ENCODE measurements around the gene CFC1B.
"Not testable (repeated sequence)": the region's sequence is repeated elsewhere in the genome, so short reads cannot be mapped to it uniquely, and the experiment has no call there.

CFC1B gene

DNA sequence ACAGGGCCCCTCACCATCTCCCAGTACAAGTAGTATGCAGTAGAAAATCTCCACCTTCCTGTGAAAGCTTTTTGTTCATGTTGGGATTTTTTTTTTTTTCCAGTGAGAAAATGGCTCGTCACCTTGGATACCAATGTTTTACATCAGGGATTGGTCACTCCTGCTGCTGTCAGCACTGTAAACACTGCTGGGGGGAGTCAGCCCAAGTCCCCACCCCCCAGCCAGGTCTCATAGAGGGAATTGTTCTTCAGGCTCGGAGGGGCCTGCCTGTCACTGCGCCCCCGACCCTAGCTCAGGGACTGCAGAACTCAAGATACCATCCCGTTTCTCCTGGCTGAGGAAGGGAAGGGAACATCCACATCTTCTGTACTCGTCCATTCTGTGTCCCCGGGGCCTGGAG is at the start of gene CFC1B:
Gene CFC1B (plus strand): TSS at position 231 of the 400 bp plus-strand sequence. CDS start 263 bp downstream, outside the sequence.
- not testable (repeated sequence) for DNase-seq (ENCODE audit: low read depth, low spot score)

- DNase-seq (ENCODE audit: low read depth, low spot score): not testable (repeated sequence)
Observed at GRCh38 chr2:130491073-130491472, 29.9 kb upstream of the CFC1B start.

- DNase-seq (ENCODE audit: low read depth, low spot score): not testable (repeated sequence)
Observed at GRCh38 chr2:130509228-130509627, 11.8 kb upstream of the CFC1B start, which contains the start of gene POTEI. Gene POTEI, minus strand, starts transcription at chr2:130509328. Its CDS starts 93 bp downstream, at chr2:130509235.

GRCh38 chr2:130510807-130511746 is 9.9 kb upstream of the CFC1B start:
- not testable (repeated sequence) for DNase-seq (ENCODE audit: low read depth, low spot score)

DNA sequence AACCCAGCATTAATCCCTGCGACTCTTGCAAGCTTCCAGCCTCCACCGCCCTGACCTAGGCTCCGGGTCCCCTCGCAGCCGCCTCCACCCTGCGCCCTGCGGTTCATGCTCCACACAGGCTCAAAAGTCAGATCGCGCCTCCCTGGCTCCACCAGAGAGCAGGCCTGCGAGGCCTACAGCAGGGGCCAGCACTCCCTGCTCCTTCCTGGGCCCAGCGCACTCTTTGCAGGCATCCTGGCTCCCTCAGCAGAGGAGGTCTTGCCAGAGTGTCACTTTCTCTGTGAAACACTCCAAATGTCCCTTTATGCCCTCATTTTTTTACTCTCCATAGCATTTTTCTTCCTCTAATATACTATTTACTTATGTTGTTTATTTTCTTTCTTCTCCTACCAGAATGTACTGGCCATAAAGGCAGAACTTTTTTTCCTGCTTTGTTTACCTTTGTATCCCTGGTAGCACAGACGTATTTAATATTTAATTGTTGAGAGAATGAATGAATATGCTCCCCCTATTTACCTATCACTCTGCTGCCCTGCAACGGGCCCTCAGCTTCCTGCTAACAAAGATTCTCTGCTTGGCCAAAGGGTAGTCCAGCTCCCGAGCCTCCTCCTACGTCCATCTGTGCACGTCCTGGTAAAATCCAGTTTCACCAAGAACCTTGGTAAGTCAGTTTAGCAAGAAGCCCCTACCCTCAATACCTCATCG is 9.1 kb upstream of the CFC1B start:
- not testable (repeated sequence) for DNase-seq (ENCODE audit: low read depth, low spot score)

- DNase-seq (ENCODE audit: low read depth, low spot score): not testable (repeated sequence)
Observed at GRCh38 chr2:130518516-130519106, 2.4 kb upstream of the CFC1B start.

- not testable (repeated sequence) for DNase-seq (ENCODE audit: low read depth, low spot score)
Observed at GRCh38 chr2:130522390-130522789, 1.4 kb downstream of the CFC1B start.

DNA sequence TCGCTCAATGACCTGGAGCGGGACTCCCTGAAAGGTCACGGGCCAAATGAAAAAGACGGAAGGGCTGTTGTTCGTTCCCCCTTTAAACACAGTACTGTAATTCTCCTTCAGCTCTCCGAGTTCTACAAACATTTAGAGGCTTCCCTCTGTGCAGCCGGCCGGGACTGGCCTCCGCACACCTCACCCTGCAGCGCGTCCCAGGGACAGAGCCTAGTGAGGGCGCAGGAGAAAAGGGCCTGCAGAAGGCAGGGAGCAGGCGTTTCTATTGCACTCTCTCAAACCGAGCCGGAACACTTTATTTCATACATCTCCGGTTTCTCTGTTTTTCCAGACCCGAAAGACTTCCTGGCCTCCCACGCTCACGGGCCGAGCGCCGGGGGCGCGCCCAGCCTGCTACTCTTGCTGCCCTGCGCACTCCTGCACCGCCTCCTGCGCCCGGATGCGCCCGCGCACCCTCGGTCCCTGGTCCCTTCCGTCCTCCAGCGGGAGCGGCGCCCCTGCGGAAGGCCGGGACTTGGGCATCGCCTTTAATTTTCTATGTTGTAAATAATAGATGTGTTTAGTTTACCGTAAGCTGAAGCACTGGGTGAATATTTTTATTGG is 6.4 kb downstream of the CFC1B start:
- DNase-seq (ENCODE audit: low read depth, low spot score): not testable (repeated sequence)

GRCh38 chr2:130529545-130529944 is 8.5 kb downstream of the CFC1B start:
- DNase-seq (ENCODE audit: low read depth, low spot score): not testable (repeated sequence)

GRCh38 chr2:130530212-130530611 is 9.2 kb downstream of the CFC1B start:
- DNase-seq (ENCODE audit: low read depth, low spot score): not testable (repeated sequence)

GRCh38 chr2:130531225-130531624 is 10.2 kb downstream of the CFC1B start:
- not testable (repeated sequence) for DNase-seq (ENCODE audit: low read depth, low spot score)

DNA sequence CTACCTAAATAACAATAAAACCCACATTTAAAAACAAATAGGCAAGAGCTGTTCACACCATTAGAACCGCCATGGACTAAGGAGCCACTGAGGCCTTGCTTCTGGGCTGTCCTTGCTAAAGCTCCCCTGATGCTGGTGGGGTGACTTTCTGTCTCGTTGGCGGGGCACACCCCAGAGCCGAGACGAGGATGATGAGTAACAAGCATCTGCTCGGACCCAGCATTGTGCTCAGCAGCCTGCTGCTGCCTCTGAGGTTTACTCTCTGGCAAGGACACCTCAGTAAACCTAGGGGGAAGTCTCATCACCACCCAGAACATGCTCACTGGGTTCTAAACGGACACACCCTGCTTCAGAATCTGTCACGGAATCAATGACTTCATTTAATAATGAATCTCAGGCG is 10.7 kb downstream of the CFC1B start:
- DNase-seq (ENCODE audit: low read depth, low spot score): not testable (repeated sequence)

DNA sequence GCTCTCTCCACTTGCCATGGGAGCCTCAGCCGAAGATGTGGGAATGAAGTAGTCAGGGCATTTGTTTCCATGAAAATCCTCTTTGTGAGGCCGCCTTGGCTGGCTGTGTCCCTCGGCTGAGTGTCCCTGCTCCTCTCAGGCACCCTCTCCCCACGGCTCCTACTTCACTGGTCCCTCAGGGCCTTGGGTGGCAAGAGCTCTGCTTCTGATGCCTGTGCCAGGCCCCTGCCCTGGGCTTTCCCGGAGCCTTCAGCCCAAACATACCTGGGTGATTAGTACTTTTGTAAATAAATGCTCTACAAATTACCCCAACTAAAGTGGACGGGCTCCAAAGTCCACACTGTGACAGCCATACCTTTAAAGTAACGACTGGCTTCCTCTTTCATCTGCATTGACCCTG is 15.6 kb downstream of the CFC1B start:
- DNase-seq (ENCODE audit: low read depth, low spot score): not testable (repeated sequence)

- DNase-seq (ENCODE audit: low read depth, low spot score): not testable (repeated sequence)
Observed at GRCh38 chr2:130538271-130538670, 17.2 kb downstream of the CFC1B start.

- not testable (repeated sequence) for DNase-seq (ENCODE audit: low read depth, low spot score)
Observed at GRCh38 chr2:130542789-130543188, 21.8 kb downstream of the CFC1B start.

DNA sequence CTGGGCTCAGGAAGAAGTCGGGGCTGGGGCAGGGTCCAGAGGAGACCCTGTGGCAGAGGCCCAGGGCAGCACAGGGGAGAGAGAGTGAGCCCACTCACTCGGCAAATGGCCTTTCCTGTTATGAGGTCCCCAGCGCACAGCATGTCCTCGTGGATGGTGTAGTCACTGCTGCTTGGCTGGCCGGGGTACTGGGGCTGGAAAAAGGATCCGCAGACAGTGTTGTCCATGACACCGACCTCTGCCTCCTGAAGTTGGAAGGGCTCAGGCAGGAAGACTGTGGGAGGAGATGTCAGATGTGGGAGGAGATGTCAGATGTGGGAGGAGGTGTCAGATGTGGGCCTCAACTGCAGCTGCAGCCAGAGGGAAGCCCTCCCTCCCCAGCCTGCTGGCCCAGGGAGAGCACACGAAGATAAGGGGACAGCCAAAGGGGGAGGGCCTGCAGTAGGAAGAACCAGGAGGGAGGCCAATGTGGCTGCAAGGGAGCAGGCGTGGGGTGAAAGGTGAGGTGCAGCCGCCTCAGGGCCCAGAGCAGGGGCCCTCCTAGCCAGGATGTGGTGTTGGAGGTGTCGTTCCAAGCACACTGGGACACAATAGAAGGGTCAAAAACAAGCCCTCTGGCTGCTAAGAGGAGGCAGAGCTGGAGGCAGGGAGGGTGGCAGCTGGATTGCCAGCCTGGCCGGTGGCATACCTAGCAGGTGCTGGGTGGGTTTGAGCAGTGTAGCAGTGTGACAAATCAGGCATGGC is 22.9 kb downstream of the CFC1B start:
- DNase-seq (ENCODE audit: low read depth, low spot score): not testable (repeated sequence)

DNA sequence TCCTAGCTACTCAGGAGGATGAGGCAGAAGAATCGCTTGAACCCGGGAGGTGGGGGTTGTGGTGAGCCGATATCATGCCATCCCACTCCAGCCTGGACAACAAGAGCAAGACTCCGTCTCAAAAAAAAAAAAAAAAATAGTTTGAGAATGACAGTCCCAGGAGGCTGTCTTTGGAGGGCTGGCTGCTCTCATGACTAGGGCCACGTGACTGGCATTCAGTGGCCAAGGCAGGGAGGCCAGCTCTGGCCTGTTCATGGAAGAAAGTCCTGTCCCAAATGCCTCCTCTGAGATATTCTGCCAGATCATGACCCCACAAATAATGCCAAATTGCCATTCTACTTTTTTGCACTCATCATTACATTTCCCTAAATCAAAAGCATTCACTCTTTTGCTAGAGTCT is 24.0 kb downstream of the CFC1B start:
- DNase-seq (ENCODE audit: low read depth, low spot score): not testable (repeated sequence)

DNA sequence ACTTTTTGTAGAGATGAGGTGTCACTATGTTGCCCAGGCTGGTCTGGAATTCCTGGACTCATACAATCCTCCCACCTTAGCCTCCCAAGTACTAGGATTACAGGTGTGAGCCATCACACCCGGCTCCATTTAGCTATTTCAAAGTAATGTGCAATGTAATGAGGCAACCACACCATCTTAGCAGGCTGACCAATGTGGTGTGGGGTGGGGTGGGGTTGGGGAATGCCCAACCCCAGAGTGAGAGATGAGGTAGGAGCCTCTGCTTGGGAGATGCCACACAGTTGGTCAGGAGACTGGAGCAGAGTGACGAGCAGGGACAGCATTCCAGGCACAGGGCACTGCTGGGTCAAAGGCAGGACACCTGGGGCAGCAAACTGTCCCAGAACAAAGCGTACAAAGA is 27.4 kb downstream of the CFC1B start:
- not testable (repeated sequence) for DNase-seq (ENCODE audit: low read depth, low spot score)

DNA sequence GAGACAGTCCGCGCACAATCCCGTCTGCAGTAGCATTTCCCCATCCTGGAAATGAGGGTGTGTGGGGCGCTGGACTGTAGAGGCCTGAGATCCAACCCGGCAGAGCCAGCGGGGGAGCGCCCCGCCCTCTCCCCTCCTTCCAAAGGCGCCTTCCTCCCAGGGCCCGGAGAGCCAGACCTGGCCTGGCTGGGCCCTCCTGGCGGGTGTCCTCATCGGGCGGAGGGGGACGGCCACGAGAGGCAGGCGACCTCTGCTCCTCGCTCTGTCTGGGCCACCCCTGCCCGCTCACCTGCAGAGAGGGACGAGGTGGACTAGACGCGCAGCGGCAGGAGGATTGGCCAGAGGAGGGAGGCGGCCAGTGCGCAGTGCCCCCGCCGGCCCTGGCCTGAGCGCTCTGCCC is 28.5 kb downstream of the CFC1B start:
- not testable (repeated sequence) for DNase-seq (ENCODE audit: low read depth, low spot score)

GRCh38 chr2:130554178-130554577 is 33.2 kb downstream of the CFC1B start:
- DNase-seq (ENCODE audit: low read depth, low spot score): not testable (repeated sequence)

DNA sequence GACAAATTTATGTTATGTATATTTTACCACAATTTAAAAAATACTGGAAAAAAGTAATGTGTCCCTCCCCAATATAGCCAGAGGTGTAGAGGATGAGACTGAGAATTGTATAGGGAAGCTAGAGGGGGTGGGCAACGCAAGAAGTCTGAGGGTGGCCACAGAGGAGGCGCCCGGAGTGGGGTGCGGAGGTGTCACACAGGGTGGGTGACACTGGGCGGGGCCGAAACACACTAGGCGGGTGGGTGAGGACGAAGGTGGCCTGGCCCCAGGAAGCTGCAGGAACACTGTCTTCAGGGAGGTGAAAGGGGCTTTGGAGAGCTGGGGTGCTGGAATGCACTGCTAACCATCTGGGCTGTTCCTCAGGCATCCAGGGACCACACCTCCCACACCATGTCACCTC is 35.4 kb downstream of the CFC1B start:
- not testable (repeated sequence) for DNase-seq (ENCODE audit: low read depth, low spot score)

All from smooth muscle cell of the brain vasculature (primary cell).